GM18907 (cell line): Measurements from ENCODE around the gene GTF2IRD2.
A peak's percentile ranks its signal among the peaks of the same experiment; 100 is the strongest.
"Not testable (repeated sequence)": the region's sequence is repeated elsewhere in the genome, so short reads cannot be mapped to it uniquely, and the experiment has no call there.

Experiments used
- ATAC-seq: cut with Tn5 transposase; IDR thresholded peaks from one replicate; pipeline ENCODE4 v1.9.1; 2021; ENCODE audit warnings: mild to moderate bottlenecking, moderate library complexity; ENCODE audit not compliant: unreplicated experiment

The GTF2IRD2 gene

DNA sequence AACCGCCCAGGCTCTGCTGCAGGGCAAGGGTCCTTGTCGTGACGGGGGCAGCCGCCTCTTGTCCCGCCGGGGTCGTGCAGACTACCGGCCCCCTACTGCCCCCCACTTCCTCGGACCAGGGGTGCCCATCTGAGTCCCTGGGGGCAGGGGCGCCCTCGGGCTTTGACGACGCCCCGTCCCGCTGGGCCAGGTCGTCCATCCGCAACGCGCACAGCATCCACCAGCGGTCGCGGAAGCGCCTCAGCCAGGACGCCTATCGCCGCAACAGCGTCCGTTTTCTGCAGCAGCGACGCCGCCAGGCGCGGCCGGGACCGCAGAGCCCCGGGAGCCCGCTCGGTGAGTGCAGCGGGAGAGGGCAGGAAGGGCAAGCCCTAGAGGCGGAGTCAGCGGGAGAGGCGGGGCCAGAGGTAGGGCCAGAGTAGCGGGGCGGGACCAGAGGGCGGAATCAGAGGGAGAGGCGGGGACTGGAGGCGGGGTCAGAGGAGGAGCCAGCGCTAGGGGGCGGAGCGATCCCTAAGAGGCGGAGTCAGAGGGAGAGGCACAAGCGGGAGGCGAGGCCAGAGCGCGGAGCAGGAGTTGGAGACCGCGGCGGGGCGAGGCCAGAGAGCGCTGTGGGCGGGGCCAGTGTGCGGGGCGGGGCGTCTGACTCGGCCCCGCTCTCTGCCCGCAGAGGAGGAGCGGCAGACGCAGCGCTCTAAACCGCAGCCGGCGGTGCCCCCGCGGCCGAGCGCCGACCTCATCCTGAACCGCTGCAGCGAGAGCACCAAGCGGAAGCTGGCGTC lies 62.8 kb downstream of the GTF2IRD2 start:
- peak; percentile 92 for ATAC-seq

GRCh38 chr7:74783595-74783994 lies 67.8 kb downstream of the GTF2IRD2 start:
- ATAC-seq = not testable (repeated sequence)

DNA sequence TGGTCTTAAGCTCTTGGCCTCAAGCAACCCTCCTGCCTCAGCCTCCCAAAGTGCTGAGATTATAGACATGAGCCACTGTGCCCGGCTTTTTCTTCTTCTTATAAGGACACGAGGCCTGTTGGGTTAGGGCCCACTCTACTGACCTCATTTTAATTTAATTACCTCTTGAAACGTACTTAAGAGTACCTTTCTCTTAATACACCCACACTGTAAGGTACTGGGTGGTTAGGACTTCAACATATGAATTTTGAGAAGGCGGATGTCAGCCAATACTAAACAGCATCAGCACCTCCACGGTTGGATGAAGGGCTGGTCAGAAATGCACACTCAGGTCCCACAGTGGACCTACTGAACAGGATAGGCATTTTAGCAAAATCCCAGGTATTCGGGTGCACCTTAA lies 69.7 kb downstream of the GTF2IRD2 start:
- not testable (repeated sequence) for ATAC-seq

GRCh38 chr7:74779053-74779452 lies 72.4 kb downstream of the GTF2IRD2 start:
- not testable (repeated sequence) for ATAC-seq

- ATAC-seq = peak; percentile 31
These were observed 76.3 kb downstream of the GTF2IRD2 start for GRCh38 chr7:74775111-74775510.

- peak; percentile 85 for ATAC-seq
These were observed 77.3 kb downstream of the GTF2IRD2 start, which contains the start of gene NCF1 for GRCh38 chr7:74773760-74774750. Gene NCF1, plus strand, starts transcription at chr7:74774011. Its CDS starts 21 bp downstream, at chr7:74774032.

- not testable (repeated sequence) for ATAC-seq
These were observed 79.3 kb downstream of the GTF2IRD2 start for GRCh38 chr7:74772093-74772492.

- not testable (repeated sequence) for ATAC-seq
These were observed 81.3 kb downstream of the GTF2IRD2 start for GRCh38 chr7:74770062-74770461.

GRCh38 chr7:74766991-74767390 lies 84.4 kb downstream of the GTF2IRD2 start:
- not testable (repeated sequence) for ATAC-seq

- not testable (repeated sequence) for ATAC-seq
These were observed 84.9 kb downstream of the GTF2IRD2 start for GRCh38 chr7:74766509-74766908.

GRCh38 chr7:74765205-74765918 lies 86.0 kb downstream of the GTF2IRD2 start:
- ATAC-seq = not testable (repeated sequence)

GRCh38 chr7:74758982-74759381 lies 92.4 kb downstream of the GTF2IRD2 start:
- not testable (repeated sequence) for ATAC-seq

DNA sequence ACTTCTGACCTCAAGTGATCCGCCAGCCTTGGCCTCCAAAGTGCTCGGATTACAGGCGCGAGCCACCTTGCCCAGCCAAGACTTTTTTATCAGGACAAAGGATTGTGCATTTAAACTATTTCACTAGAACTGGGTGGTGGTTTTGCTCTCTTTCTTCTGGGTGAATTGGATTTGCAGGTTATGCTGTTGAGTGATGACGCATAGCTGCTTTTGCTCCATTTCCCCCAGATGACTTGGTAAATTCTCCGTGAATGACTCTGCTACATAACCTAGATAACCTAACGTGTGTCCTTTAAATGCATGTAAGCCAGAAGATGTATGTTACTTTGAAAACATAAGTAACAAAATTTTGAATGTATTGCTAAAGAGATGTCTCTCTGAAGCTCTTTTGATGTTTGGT lies 93.1 kb downstream of the GTF2IRD2 start:
- ATAC-seq = not testable (repeated sequence)

DNA sequence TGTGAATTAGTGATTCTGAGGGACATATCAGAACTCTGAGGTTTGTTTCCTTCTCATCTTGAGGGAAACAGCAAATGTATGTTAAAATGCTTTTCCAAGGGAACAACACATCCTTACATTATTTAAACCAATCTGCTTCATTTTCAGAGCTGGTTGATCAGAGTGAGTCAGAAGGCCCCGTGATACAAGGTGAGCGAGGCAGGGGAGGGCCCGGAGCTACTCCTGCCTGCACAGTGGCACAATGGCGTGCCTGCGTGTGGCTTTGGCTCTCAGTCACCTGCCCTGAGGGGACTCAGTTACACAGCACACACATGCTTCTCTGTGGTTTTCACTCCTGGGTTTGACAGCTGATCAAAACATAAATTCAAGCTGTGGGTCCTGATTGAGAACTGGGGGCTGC lies 94.7 kb downstream of the GTF2IRD2 start:
- not testable (repeated sequence) for ATAC-seq

DNA sequence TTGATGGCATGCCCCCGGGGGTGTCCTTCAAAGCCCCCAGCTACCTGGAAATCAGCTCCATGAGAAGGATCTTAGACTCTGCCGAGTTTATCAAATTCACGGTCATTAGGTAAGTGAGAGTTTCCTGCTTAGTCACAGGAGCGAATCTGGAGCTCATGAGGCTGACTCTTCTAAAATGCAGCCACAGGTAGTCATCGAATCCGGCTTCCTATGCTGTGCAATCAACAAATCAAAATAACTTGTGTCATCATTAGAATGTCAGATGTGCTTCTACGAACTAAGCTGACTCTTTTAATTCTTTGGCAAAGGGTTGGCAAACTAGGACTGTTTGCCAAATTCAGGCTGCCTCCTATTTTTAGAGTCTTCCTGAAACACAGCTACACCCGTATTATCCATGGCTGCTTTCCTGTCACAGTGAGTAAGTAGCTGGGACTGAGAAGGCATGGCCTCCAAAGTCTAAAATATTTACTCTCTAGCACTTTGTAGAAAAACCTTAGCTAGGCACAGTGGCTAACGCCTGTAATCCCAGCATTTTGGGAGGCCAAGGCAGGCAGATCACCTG lies 97.4 kb downstream of the GTF2IRD2 start:
- not testable (repeated sequence) for ATAC-seq
